ENCODE results near the gene DDR1.
"Not testable (repeated sequence)": the region's sequence is repeated elsewhere in the genome, so short reads cannot be mapped to it uniquely, and the experiment has no call there.

GRCh38 chr6:30907290-30907757 lies 23.0 kb downstream of the DDR1 start:
- TF ChIP-seq, protein P1, sequence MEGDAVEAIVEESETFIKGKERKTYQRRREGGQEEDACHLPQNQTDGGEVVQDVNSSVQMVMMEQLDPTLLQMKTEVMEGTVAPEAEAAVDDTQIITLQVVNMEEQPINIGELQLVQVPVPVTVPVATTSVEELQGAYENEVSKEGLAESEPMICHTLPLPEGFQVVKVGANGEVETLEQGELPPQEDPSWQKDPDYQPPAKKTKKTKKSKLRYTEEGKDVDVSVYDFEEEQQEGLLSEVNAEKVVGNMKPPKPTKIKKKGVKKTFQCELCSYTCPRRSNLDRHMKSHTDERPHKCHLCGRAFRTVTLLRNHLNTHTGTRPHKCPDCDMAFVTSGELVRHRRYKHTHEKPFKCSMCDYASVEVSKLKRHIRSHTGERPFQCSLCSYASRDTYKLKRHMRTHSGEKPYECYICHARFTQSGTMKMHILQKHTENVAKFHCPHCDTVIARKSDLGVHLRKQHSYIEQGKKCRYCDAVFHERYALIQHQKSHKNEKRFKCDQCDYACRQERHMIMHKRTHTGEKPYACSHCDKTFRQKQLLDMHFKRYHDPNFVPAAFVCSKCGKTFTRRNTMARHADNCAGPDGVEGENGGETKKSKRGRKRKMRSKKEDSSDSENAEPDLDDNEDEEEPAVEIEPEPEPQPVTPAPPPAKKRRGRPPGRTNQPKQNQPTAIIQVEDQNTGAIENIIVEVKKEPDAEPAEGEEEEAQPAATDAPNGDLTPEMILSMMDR (conservative IDR thresholded peaks at IDR 0.05; ENCODE audit: low read depth in 2 of 2), result not testable (repeated sequence)
- not testable (repeated sequence) for TF ChIP-seq EZH2 (IDR thresholded peaks at IDR 0.05; ENCODE audit: low read depth, unreplicated experiment); JUNB (IDR thresholded peaks at IDR 0.05; ENCODE audit: unreplicated experiment); ZNF114 (CRISPR knock-in tag; IDR thresholded peaks at IDR 0.05); POLR2AphosphoS5 (IDR thresholded peaks at IDR 0.05; ENCODE audit: low read depth); NANOG (IDR thresholded peaks at IDR 0.05; ENCODE audit: borderline replicate concordance); CREB1 (CRISPR knock-in tag; IDR thresholded peaks at IDR 0.05; ENCODE audit: low read depth); ZNF331 (CRISPR knock-in tag; IDR thresholded peaks at IDR 0.05; ENCODE audit: low read depth); EZH2phosphoT487 (IDR thresholded peaks at IDR 0.05; ENCODE audit: unreplicated experiment); STAT1 (IDR thresholded peaks at IDR 0.05; ENCODE audit: unreplicated experiment)
- TF ChIP-seq, protein P2, sequence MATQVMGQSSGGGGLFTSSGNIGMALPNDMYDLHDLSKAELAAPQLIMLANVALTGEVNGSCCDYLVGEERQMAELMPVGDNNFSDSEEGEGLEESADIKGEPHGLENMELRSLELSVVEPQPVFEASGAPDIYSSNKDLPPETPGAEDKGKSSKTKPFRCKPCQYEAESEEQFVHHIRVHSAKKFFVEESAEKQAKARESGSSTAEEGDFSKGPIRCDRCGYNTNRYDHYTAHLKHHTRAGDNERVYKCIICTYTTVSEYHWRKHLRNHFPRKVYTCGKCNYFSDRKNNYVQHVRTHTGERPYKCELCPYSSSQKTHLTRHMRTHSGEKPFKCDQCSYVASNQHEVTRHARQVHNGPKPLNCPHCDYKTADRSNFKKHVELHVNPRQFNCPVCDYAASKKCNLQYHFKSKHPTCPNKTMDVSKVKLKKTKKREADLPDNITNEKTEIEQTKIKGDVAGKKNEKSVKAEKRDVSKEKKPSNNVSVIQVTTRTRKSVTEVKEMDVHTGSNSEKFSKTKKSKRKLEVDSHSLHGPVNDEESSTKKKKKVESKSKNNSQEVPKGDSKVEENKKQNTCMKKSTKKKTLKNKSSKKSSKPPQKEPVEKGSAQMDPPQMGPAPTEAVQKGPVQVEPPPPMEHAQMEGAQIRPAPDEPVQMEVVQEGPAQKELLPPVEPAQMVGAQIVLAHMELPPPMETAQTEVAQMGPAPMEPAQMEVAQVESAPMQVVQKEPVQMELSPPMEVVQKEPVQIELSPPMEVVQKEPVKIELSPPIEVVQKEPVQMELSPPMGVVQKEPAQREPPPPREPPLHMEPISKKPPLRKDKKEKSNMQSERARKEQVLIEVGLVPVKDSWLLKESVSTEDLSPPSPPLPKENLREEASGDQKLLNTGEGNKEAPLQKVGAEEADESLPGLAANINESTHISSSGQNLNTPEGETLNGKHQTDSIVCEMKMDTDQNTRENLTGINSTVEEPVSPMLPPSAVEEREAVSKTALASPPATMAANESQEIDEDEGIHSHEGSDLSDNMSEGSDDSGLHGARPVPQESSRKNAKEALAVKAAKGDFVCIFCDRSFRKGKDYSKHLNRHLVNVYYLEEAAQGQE (IDR thresholded peaks at IDR 0.05; ENCODE audit: unreplicated experiment), result not testable (repeated sequence)
- TF ChIP-seq, protein P3, sequence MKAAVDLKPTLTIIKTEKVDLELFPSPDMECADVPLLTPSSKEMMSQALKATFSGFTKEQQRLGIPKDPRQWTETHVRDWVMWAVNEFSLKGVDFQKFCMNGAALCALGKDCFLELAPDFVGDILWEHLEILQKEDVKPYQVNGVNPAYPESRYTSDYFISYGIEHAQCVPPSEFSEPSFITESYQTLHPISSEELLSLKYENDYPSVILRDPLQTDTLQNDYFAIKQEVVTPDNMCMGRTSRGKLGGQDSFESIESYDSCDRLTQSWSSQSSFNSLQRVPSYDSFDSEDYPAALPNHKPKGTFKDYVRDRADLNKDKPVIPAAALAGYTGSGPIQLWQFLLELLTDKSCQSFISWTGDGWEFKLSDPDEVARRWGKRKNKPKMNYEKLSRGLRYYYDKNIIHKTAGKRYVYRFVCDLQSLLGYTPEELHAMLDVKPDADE (IDR thresholded peaks at IDR 0.05), result not testable (repeated sequence)

All from GM23338 (cell line).